Erythroblast (primary cell): ENCODE measurements around the gene YPEL1.

ENCODE experiments used
- GATA1 ChIP-seq: IDR thresholded peaks from 2 replicates; pipeline ENCODE4 v1.6.1; 2011; ENCODE audit warnings: low read depth, mild to moderate bottlenecking, control low read depth, low read length, moderate library complexity
- POLR2A ChIP-seq: IDR thresholded peaks from 2 replicates; pipeline ENCODE4 v1.6.1; 2011; ENCODE audit warnings: mild to moderate bottlenecking, low read length

DNA sequence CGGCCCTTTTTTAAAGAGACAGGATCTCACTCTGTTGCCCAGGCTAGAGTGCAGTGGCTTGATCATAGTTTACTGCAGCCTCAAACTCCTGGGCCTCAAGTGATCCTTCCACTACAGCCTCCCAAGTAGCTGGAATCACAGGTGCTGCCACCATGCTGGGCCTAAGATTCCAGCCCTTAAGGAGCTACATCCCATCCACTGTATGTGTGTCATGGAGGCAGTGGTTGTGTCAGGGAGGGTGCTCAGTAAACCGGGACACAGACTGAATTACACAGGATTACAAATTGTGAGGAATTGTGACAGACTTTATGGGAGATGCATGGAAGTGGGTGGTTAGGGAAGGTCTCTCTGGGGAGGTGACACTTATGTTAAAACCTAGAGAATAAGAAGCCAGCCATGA, 71.9 kb downstream of the YPEL1 start:
- no peak for TF ChIP-seq POLR2A
- TF ChIP-seq GATA1 = no peak
